ENCODE results near the gene AP2M1. TPM values are rescaled to one million over a fixed set of nuclear protein-coding genes. Genes with fewer than 3 reads are reported as not detected.

The AP2M1 gene
- 1,058 TPM for polyA plus RNA-seq (2012; ENCODE audit: insufficient read depth, insufficient read length, low read depth)

GRCh38 chr3:184174646-184175492, at the start of gene AP2M1:
Gene AP2M1 (plus strand): TSS chr3:184174855. CDS start chr3:184176994, 2,139 bp downstream.
- peak; percentile 98 for DNase-seq
- peaks cover 7% of the 10 kb centered on the region for H3K4me1 ChIP-seq
- H3K9me3 ChIP-seq: no peaks in the 10 kb centered on the region
- peaks cover 47% of the 10 kb centered on the region for H3K36me3 ChIP-seq
- peak within 1 kb of the TSS; percentile 93 for H3K4me3 ChIP-seq (ENCODE audit: low read depth, low read length)
- no peak for TF ChIP-seq CTCF (IDR thresholded peaks at IDR 0.05; ENCODE audit: low read depth, low read length)
- no peaks in the 10 kb centered on the region for H3K27me3 ChIP-seq

GRCh38 chr3:184126006-184126405, 48.6 kb upstream of the AP2M1 start:
- Histone ChIP-seq H3K36me3 (no peaks in the 10 kb centered on the region), H3K4me3 (ENCODE audit: low read depth, low read length) (no peak overlapping the region), H3K4me1 (no peaks in the 10 kb centered on the region), H3K9me3 (no peaks in the 10 kb centered on the region; the same call in 1 of the 2 replicates), H3K27me3 (peaks cover 3% of the 10 kb centered on the region)
- TF ChIP-seq CTCF (IDR thresholded peaks at IDR 0.05; ENCODE audit: low read depth, low read length): no peak
- no peak for DNase-seq

GRCh38 chr3:184129012-184129411, 45.6 kb upstream of the AP2M1 start:
- TF ChIP-seq CTCF (IDR thresholded peaks at IDR 0.05; ENCODE audit: low read depth, low read length): peak; percentile 59
- no peaks in the 10 kb centered on the region for H3K4me1 ChIP-seq
- no peak overlapping the region for H3K4me3 ChIP-seq (ENCODE audit: low read depth, low read length)
- no peaks in the 10 kb centered on the region for H3K36me3 ChIP-seq
- DNase-seq: peak; percentile 58
- H3K9me3 ChIP-seq: no peaks in the 10 kb centered on the region
- no peaks in the 10 kb centered on the region for H3K27me3 ChIP-seq

- H3K27me3 ChIP-seq: no peaks in the 10 kb centered on the region
- DNase-seq: no peak
- H3K4me3 ChIP-seq (ENCODE audit: low read depth, low read length): no peak overlapping the region
- peaks cover 11% of the 10 kb centered on the region for H3K36me3 ChIP-seq
- H3K9me3 ChIP-seq: no peaks in the 10 kb centered on the region
- no peaks in the 10 kb centered on the region; the same call in 1 of the 2 replicates for H3K4me1 ChIP-seq
- TF ChIP-seq CTCF (IDR thresholded peaks at IDR 0.05; ENCODE audit: low read depth, low read length): no peak
These were observed 41.7 kb upstream of the AP2M1 start for GRCh38 chr3:184132945-184133344.

GRCh38 chr3:184133840-184134745, 40.6 kb upstream of the AP2M1 start:
- TF ChIP-seq CTCF (IDR thresholded peaks at IDR 0.05; ENCODE audit: low read depth, low read length): 0 out of 2 replicates have a peak, but pooled peaks have one; percentile 10
- Histone ChIP-seq H3K36me3 (peaks cover 20% of the 10 kb centered on the region), H3K27me3 (no peaks in the 10 kb centered on the region), H3K4me3 (ENCODE audit: low read depth, low read length) (peak overlapping the region; percentile 100), H3K4me1 (no peaks in the 10 kb centered on the region; the same call in 1 of the 2 replicates), H3K9me3 (no peaks in the 10 kb centered on the region)
- DNase-seq: peak; percentile 91
